HEK293T (cell line): ENCODE measurements around the gene MFAP4.

ENCODE experiments used
- CTCF ChIA-PET: fragments of 350-600 bp; formaldehyde crosslinking; extraction: SDS; loops from one replicate; lab custom pipeline; 2021; ENCODE audit warnings: antibody characterized with exemption, inconsistent platforms; lab: Yijun Ruan, JAX
- POLR2A ChIA-PET: fragments of 350-600 bp; formaldehyde crosslinking; extraction: SDS; loops from one replicate; lab custom pipeline; 2020; ENCODE audit warnings: antibody characterized with exemption, inconsistent platforms; lab: Yijun Ruan, JAX
- DNase-seq: peaks from one replicate; pipeline ENCODE4 v3.0.0; 2012; ENCODE audit warnings: mixed read lengths; ENCODE audit errors: extremely low spot score
- ARNT ChIP-seq: fragments of 450-650 bp; IDR thresholded peaks from 2 replicates; pipeline ENCODE4 v1.6.1; 2017; ENCODE audit warnings: mild to moderate bottlenecking
- BHLHE40 ChIP-seq: fragments of 450-650 bp; IDR thresholded peaks from 2 replicates; pipeline ENCODE4 v1.6.1; 2016; ENCODE audit warnings: mild to moderate bottlenecking, moderate library complexity, borderline replicate concordance
- CTBP1 ChIP-seq: fragments of 450-650 bp; IDR thresholded peaks from 2 replicates; pipeline ENCODE4 v1.6.1; 2016; ENCODE audit warnings: borderline replicate concordance
- ELF4 ChIP-seq: fragments of 450-650 bp; IDR thresholded peaks from 2 replicates; pipeline ENCODE4 v1.6.1; 2017; ENCODE audit warnings: antibody characterized with exemption
- FOXA1 ChIP-seq: fragments of 450-650 bp; IDR thresholded peaks from 2 replicates; pipeline ENCODE4 v1.6.1; 2016; ENCODE audit warnings: mild to moderate bottlenecking
- FOXK2 ChIP-seq: fragments of 450-650 bp; IDR thresholded peaks from 2 replicates; pipeline ENCODE4 v1.6.1; 2016; ENCODE audit warnings: mild to moderate bottlenecking
- FOXM1 ChIP-seq: fragments of 450-650 bp; IDR thresholded peaks from 2 replicates; pipeline ENCODE4 v1.6.1; 2017; ENCODE audit warnings: mild to moderate bottlenecking, borderline replicate concordance
- HDGF ChIP-seq: fragments of 450-650 bp; IDR thresholded peaks from 2 replicates; pipeline ENCODE4 v1.6.1; 2017; ENCODE audit warnings: antibody characterized with exemption, borderline replicate concordance
- L3MBTL2 ChIP-seq: fragments of 450-650 bp; conservative IDR thresholded peaks from 2 replicates; pipeline ENCODE4 v1.6.1; 2016; ENCODE audit warnings: mild to moderate bottlenecking
- LEF1 ChIP-seq: fragments of 450-650 bp; IDR thresholded peaks from 2 replicates; pipeline ENCODE4 v1.6.1; 2017; ENCODE audit warnings: mild to moderate bottlenecking, borderline replicate concordance
- NFRKB ChIP-seq: fragments of 450-650 bp; IDR thresholded peaks from 2 replicates; pipeline ENCODE4 v1.6.1; 2016; ENCODE audit warnings: mild to moderate bottlenecking, moderate library complexity
- SP1 ChIP-seq: fragments of 450-650 bp; IDR thresholded peaks from 2 replicates; pipeline ENCODE4 v1.6.1; 2017
- SUZ12 ChIP-seq: fragments of 450-650 bp; IDR thresholded peaks from 2 replicates; pipeline ENCODE4 v1.6.1; 2016; ENCODE audit warnings: mild to moderate bottlenecking
- TARDBP ChIP-seq: fragments of 450-650 bp; IDR thresholded peaks from 2 replicates; pipeline ENCODE4 v1.6.1; 2016
- ZNF384 ChIP-seq: fragments of 450-650 bp; IDR thresholded peaks from 2 replicates; pipeline ENCODE4 v1.6.1; 2016
- TF ChIP-seq, protein P1 (sequence below): fragments of 450-650 bp; IDR thresholded peaks from 2 replicates; pipeline ENCODE4 v1.6.1; 2016

MFAP4 gene

DNA sequence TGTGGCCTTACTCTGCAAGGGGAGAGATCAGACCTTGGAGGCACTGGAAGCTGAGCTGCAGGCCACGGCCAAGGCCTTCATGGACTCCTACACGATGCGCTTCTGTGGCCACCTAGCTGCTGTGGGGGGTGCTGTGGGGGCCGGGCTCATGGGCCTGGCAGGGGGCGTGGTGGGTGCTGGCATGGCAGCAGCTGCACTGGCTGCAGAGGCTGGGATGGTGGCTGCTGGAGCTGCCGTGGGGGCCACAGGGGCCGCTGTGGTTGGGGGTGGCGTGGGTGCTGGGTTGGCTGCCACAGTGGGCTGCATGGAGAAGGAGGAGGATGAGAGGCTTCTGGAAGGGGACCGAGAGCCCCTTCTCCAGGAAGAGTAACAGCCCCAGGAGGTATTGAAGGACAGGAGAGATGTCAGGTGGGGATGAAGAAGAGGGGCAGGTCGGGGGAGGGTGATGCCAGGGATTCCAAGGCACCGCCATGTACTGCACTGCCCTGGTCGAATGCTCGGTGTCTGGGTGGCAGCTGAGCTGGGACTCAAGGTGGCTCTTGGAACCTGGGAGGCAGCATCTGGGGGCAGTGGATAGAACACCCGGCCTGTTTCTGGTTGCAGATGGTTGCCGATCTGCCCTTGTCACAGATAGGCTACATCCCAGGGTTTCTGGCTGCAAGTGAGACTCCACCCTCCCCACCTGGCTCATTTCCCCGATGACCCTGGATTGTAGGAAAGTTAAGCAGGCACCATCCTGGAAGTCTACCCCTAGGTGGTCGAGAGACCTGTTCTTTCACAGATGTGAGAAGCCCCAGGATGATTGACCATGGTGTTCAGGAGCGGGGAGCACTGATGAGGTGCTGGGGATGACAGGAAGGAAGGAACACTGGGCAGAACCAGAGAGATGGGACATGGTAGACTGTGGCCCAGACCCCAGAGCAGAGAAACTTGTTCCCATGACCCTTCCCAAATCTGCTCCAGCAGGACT, 29.1 kb upstream of the MFAP4 start:
- ChIA-PET CTCF (no interaction called here), POLR2A (no interaction called here)
- no peak for DNase-seq
- TF ChIP-seq, protein P1, sequence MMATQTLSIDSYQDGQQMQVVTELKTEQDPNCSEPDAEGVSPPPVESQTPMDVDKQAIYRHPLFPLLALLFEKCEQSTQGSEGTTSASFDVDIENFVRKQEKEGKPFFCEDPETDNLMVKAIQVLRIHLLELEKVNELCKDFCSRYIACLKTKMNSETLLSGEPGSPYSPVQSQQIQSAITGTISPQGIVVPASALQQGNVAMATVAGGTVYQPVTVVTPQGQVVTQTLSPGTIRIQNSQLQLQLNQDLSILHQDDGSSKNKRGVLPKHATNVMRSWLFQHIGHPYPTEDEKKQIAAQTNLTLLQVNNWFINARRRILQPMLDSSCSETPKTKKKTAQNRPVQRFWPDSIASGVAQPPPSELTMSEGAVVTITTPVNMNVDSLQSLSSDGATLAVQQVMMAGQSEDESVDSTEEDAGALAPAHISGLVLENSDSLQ, result no peak
- no peak for TF ChIP-seq NFRKB
- no peak for TF ChIP-seq FOXM1
- TF ChIP-seq FOXA1, result no peak
- no peak for TF ChIP-seq CTBP1
- TF ChIP-seq ARNT, result no peak
- no peak for TF ChIP-seq BHLHE40
- no peak for TF ChIP-seq TARDBP
- TF ChIP-seq SUZ12, result no peak
- TF ChIP-seq ZNF384, result no peak
- TF ChIP-seq HDGF, result no peak
- TF ChIP-seq FOXK2, result no peak
- no peak for TF ChIP-seq L3MBTL2
- no peak for TF ChIP-seq ELF4
- no peak for TF ChIP-seq SP1
- TF ChIP-seq LEF1, result no peak

DNA sequence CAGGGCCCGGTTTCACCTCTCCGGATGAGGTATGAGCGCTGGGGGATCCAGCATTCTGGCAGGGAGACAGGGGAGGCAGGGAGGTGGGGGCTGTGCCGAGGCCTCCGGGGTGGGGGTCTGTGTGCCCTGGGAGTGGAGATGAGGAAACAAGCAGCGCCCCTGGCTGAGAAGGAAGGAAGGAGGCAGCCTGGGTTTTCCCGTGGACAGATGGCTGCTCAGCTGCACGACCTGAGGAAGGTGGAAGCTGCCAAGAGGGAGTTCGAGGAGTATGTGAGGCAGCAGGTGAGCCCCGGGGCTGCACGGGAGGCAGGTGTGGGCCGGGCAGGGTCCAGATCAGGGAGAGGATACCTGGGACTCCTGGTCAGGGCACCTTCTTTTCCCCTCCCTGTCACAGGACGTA, 28.3 kb upstream of the MFAP4 start:
- ChIA-PET CTCF (no interaction called here), POLR2A (no interaction called here)
- DNase-seq, result no peak
- TF ChIP-seq LEF1, result no peak
- TF ChIP-seq FOXA1, result no peak
- TF ChIP-seq ZNF384, result no peak
- TF ChIP-seq SP1, result no peak
- no peak for TF ChIP-seq HDGF
- no peak for TF ChIP-seq CTBP1
- no peak for TF ChIP-seq ARNT
- no peak for TF ChIP-seq FOXK2
- TF ChIP-seq NFRKB, result no peak
- TF ChIP-seq, protein P1, result no peak
- TF ChIP-seq L3MBTL2, result no peak
- no peak for TF ChIP-seq ELF4
- TF ChIP-seq FOXM1, result no peak
- no peak for TF ChIP-seq SUZ12
- no peak for TF ChIP-seq BHLHE40

DNA sequence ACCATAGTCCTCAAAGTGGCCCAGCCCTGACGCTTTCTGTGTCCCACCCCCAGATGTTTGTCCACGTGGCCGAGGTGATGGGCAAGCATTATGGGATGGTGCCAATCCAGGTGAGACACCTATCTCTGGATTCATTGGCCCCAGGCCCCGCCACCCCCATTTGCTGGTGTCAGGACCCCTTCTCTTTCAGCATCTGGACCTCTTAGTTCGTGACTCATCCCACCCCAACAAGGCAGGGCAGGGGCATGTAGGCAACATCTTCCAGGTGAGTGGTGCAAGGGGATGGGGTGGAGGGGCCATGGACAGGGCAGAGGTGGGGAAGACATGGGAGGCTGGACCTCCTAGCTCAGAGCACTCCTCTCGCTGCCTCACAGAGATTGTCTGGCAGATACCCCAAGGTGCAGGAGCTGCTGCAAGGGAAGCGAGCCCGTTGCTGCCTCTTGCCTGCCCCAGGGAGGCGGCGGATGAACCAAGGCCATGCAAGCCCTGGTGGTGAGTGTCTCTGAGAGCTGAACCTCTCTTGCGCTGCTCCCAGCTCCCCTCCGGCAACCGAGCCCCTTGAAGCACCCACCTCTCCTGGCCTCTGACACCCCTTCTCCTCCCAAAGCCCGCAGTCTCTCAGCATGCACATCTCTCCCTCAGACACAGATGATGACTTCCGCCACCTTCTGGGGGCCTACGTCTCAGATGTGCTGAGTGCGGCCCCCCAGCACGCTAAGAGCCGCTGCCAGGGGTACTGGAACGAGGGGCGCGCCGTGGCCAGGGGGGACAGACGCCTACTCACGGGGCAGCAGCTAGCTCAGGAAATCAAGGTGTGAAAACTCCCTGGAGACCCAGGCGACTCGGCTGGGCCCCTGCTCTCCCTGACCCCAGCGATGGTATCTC, 27.6 kb upstream of the MFAP4 start:
- ChIA-PET POLR2A (interaction anchor here (0.9 to 1.4 kb wide), 2 partner anchors 37 to 53 kb away, joined by 3 read pairs; partner anchors contain the start of gene MAPK7), CTCF (no interaction called here)

DNA sequence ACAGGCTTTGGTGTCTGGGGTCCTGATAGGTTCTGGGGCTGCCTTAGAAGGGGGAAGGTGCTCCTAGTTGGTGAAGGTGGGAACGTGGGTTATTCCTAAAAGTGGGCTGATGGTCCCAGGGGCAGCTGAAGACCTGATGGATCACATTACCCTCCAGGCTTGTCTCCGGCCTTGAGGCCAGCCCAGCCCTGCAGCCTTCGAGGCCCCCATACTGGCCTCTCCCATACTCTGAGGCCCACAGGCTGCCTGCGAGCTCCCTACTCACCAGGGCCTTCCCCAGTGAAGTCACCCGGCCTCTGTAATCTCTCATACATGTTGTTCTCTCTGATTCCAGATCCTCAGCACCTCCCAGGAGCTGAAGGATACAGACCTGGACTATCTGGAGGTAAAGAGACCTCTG, 26.8 kb upstream of the MFAP4 start:
- DNase-seq, result no peak
- ChIA-PET CTCF (interaction anchor here (1.2 kb wide), 1 partner anchor 51 kb away, joined by 4 read pairs; no protein-coding TSS in a partner anchor), POLR2A (interaction anchor here (0.9 to 1.4 kb wide), 2 partner anchors 36 to 52 kb away, joined by 3 read pairs; partner anchors contain the start of gene MAPK7)
- no peak for TF ChIP-seq SP1
- no peak for TF ChIP-seq NFRKB
- TF ChIP-seq, protein P1, result no peak
- no peak for TF ChIP-seq ARNT
- no peak for TF ChIP-seq FOXK2
- no peak for TF ChIP-seq HDGF
- TF ChIP-seq ZNF384, result no peak
- no peak for TF ChIP-seq SUZ12
- TF ChIP-seq L3MBTL2, result no peak
- no peak for TF ChIP-seq ELF4
- TF ChIP-seq BHLHE40, result no peak
- TF ChIP-seq TARDBP, result no peak
- TF ChIP-seq CTBP1, result no peak
- TF ChIP-seq LEF1, result no peak
- no peak for TF ChIP-seq FOXA1
- TF ChIP-seq FOXM1, result no peak

More for the DNA sequence above, 27.6 kb upstream of the MFAP4 start:
- TF ChIP-seq SP1, result no peak
- no peak for TF ChIP-seq HDGF
- TF ChIP-seq FOXM1, result no peak
- no peak for TF ChIP-seq BHLHE40
- no peak for TF ChIP-seq FOXA1
- TF ChIP-seq FOXK2, result no peak
- TF ChIP-seq L3MBTL2, result no peak
- TF ChIP-seq NFRKB, result no peak
- TF ChIP-seq, protein P1, result no peak
- no peak for TF ChIP-seq SUZ12
- no peak for TF ChIP-seq LEF1
- TF ChIP-seq TARDBP, result no peak
- no peak for TF ChIP-seq ELF4
- TF ChIP-seq ARNT, result no peak
- no peak for TF ChIP-seq CTBP1
- no peak for TF ChIP-seq ZNF384
- no peak for DNase-seq
